BLaER1 (cell line): ENCODE data around the gene PMVK.

Source experiments
- H3K27ac ChIP-seq: shearing (Covaris generic); formaldehyde crosslinking; 2 replicates; pipeline ENCODE4 v1.8.1; 2022
- H3K27me3 ChIP-seq: shearing (Covaris generic); formaldehyde crosslinking; 2 replicates; pipeline ENCODE4 v1.8.1; 2022
- H3K36me3 ChIP-seq: shearing (Covaris generic); formaldehyde crosslinking; 2 replicates; pipeline ENCODE4 v1.8.1; 2022
- H3K4me1 ChIP-seq: shearing (Covaris generic); formaldehyde crosslinking; 2 replicates; pipeline ENCODE4 v1.8.1; 2022
- H3K4me2 ChIP-seq: shearing (Covaris generic); formaldehyde crosslinking; 2 replicates; pipeline ENCODE4 v1.8.1; 2022
- H3K4me3 ChIP-seq: shearing (Covaris generic); formaldehyde crosslinking; 2 replicates; pipeline ENCODE4 v1.8.1; 2022
- H3K9ac ChIP-seq: shearing (Covaris generic); formaldehyde crosslinking; 2 replicates; pipeline ENCODE4 v1.8.1; 2022
- H3K9me3 ChIP-seq: shearing (Covaris generic); formaldehyde crosslinking; 2 replicates; pipeline ENCODE4 v1.8.1; 2022
- H4K20me1 ChIP-seq: shearing (Covaris generic); formaldehyde crosslinking; 2 replicates; pipeline ENCODE4 v1.8.1; 2022
- Cebpa-rat ChIP-seq: shearing (Covaris generic); IDR thresholded peaks from 2 replicates; pipeline ENCODE4 v1.8.1; 2022

PMVK gene

GRCh38 chr1:154886281-154887015 is 50.1 kb downstream of the PMVK start:
- H3K36me3 ChIP-seq = no peaks in the 10 kb centered on the region
- H3K4me1 ChIP-seq = peaks cover 10% of the 10 kb centered on the region
- TF ChIP-seq Cebpa-rat = no peak
- no peak overlapping the region for H3K9ac ChIP-seq
- H4K20me1 ChIP-seq = no peaks in the 10 kb centered on the region
- peak overlapping the region; percentile 37 for H3K4me2 ChIP-seq
- no peaks in the 10 kb centered on the region for H3K27me3 ChIP-seq
- H3K4me3 ChIP-seq = no peak overlapping the region
- H3K27ac ChIP-seq = no peak overlapping the region
- H3K9me3 ChIP-seq = no peaks in the 10 kb centered on the region

GRCh38 chr1:154884869-154885701 is 51.4 kb downstream of the PMVK start:
- Histone ChIP-seq H4K20me1 (no peaks in the 10 kb centered on the region), H3K4me1 (peaks cover 10% of the 10 kb centered on the region), H3K27ac (no peak overlapping the region), H3K36me3 (no peaks in the 10 kb centered on the region), H3K9me3 (no peaks in the 10 kb centered on the region), H3K9ac (no peak overlapping the region), H3K4me2 (no peak overlapping the region), H3K27me3 (no peaks in the 10 kb centered on the region), H3K4me3 (no peak overlapping the region)
- TF ChIP-seq Cebpa-rat = no peak

- Histone ChIP-seq H3K4me1 (peaks cover 10% of the 10 kb centered on the region), H3K9ac (no peak overlapping the region), H3K9me3 (no peaks in the 10 kb centered on the region), H3K36me3 (no peaks in the 10 kb centered on the region), H3K27ac (no peak overlapping the region), H4K20me1 (no peaks in the 10 kb centered on the region), H3K4me3 (no peak overlapping the region), H3K27me3 (no peaks in the 10 kb centered on the region), H3K4me2 (no peak overlapping the region)
- no peak for TF ChIP-seq Cebpa-rat
Measured at GRCh38 chr1:154883919-154884868, 52.3 kb downstream of the PMVK start.

- no peaks in the 10 kb centered on the region for H3K9me3 ChIP-seq
- no peak for TF ChIP-seq Cebpa-rat
- H3K4me3 ChIP-seq = no peak overlapping the region
- no peak overlapping the region for H3K27ac ChIP-seq
- no peaks in the 10 kb centered on the region for H3K36me3 ChIP-seq
- no peaks in the 10 kb centered on the region for H4K20me1 ChIP-seq
- no peak overlapping the region for H3K4me2 ChIP-seq
- H3K9ac ChIP-seq = no peak overlapping the region
- no peaks in the 10 kb centered on the region for H3K27me3 ChIP-seq
- peaks cover 10% of the 10 kb centered on the region for H3K4me1 ChIP-seq
Measured at GRCh38 chr1:154881820-154882535, 54.5 kb downstream of the PMVK start.

- Histone ChIP-seq H3K27me3 (no peaks in the 10 kb centered on the region), H3K4me2 (no peak overlapping the region), H3K9ac (no peak overlapping the region), H3K9me3 (no peaks in the 10 kb centered on the region), H3K4me3 (no peak overlapping the region), H4K20me1 (no peaks in the 10 kb centered on the region), H3K4me1 (no peaks in the 10 kb centered on the region), H3K36me3 (no peaks in the 10 kb centered on the region), H3K27ac (no peak overlapping the region)
- TF ChIP-seq Cebpa-rat = no peak
Measured at GRCh38 chr1:154880671-154881070, 55.8 kb downstream of the PMVK start.

GRCh38 chr1:154879038-154879421 is 57.5 kb downstream of the PMVK start:
- H3K9ac ChIP-seq = no peak overlapping the region
- no peaks in the 10 kb centered on the region; the same call in 1 of the 2 replicates for H3K27me3 ChIP-seq

GRCh38 chr1:154878371-154879037 is 58.0 kb downstream of the PMVK start:
- Histone ChIP-seq H3K9ac (no peak overlapping the region), H3K9me3 (no peaks in the 10 kb centered on the region), H3K4me1 (no peaks in the 10 kb centered on the region), H3K36me3 (no peaks in the 10 kb centered on the region), H4K20me1 (no peaks in the 10 kb centered on the region), H3K27me3 (no peaks in the 10 kb centered on the region; the same call in 1 of the 2 replicates), H3K4me3 (no peak overlapping the region), H3K4me2 (no peak overlapping the region), H3K27ac (no peak overlapping the region)
- no peak for TF ChIP-seq Cebpa-rat

More at GRCh38 chr1:154879038-154879421, 57.5 kb downstream of the PMVK start:
- H3K4me1 ChIP-seq = no peaks in the 10 kb centered on the region
- H3K36me3 ChIP-seq = no peaks in the 10 kb centered on the region
- no peak overlapping the region for H3K4me3 ChIP-seq
- H3K9me3 ChIP-seq = no peaks in the 10 kb centered on the region
- TF ChIP-seq Cebpa-rat = no peak
- H3K27ac ChIP-seq = no peak overlapping the region
- no peak overlapping the region for H3K4me2 ChIP-seq
- H4K20me1 ChIP-seq = no peaks in the 10 kb centered on the region

- no peaks in the 10 kb centered on the region for H3K36me3 ChIP-seq
- no peak overlapping the region for H3K4me2 ChIP-seq
- H3K27ac ChIP-seq = no peak overlapping the region
- no peak overlapping the region for H3K4me3 ChIP-seq
- H4K20me1 ChIP-seq = no peaks in the 10 kb centered on the region
- H3K27me3 ChIP-seq = no peaks in the 10 kb centered on the region; the same call in 1 of the 2 replicates
- H3K9ac ChIP-seq = no peak overlapping the region
- no peaks in the 10 kb centered on the region for H3K4me1 ChIP-seq
- H3K9me3 ChIP-seq = no peaks in the 10 kb centered on the region
- TF ChIP-seq Cebpa-rat = no peak
Measured at GRCh38 chr1:154877370-154877974, 59.0 kb downstream of the PMVK start.
